Activated CD4-positive, alpha-beta T cell treated with anti-CD3 and anti-CD28 coated beads, Interleukin-2, Interleukin-6, amounts not matched to agents 100 ng/mL and 50 ng/mL, durations not matched to agents 16 hours and 8 hours (primary cell): ENCODE data around the gene MRPL23.

Source experiments
- DNase-seq: peaks from one replicate; pipeline ENCODE4 v3.0.0-alpha.2; 2020

MRPL23 gene

GRCh38 chr11:1959786-1960185 is 12.7 kb downstream of the MRPL23 start:
- no peak for DNase-seq

GRCh38 chr11:1963864-1964263 is 16.7 kb downstream of the MRPL23 start:
- DNase-seq = no peak

- DNase-seq = no peak
Observed at GRCh38 chr11:1964348-1964747, 17.2 kb downstream of the MRPL23 start.

- DNase-seq = no peak
Observed at GRCh38 chr11:1964955-1965354, 17.8 kb downstream of the MRPL23 start.

DNA sequence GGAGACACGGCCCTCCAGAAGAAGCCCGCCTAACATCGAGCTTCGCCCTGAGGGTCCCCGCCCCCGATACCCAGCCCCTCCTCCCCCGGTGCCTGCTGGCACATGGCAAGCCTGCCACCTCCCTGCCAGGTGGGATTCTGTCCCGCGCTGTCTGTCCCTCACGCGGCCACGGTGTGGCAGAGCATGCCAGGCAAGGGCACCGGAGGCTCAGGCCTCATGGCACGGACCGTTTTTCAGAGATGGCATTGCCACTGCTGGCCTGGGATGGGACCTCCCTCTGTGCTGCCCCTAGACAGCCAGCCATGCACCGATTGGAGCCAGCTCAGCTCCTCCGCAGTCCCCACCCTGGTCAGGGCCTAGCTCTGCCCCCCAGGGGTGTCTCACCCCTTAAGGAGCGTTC is 19.4 kb downstream of the MRPL23 start:
- no peak for DNase-seq

- no peak for DNase-seq
Observed at GRCh38 chr11:1967641-1968225, 20.6 kb downstream of the MRPL23 start.

GRCh38 chr11:1968454-1969002 is 21.4 kb downstream of the MRPL23 start:
- DNase-seq = no peak

DNA sequence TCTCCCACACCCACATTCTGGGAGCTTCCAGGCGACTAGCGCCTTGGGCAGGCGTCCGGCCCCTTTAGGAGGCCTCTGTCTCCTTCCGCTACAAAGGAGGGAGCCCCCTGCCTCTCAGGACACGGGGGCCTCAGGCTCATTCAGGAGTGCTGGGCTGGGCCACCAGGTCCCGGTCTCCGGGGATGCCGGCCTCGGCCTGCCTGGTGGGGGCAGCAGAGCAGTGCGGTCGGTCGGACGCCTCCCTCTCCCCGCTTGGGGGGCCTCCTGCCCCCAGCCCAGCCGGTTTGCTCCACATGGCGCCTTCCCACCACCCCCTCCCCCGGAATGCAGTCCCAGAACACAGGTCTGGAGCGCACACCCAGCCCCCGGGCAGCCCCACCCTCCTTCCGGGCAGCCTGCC is 21.9 kb downstream of the MRPL23 start:
- DNase-seq = no peak

DNA sequence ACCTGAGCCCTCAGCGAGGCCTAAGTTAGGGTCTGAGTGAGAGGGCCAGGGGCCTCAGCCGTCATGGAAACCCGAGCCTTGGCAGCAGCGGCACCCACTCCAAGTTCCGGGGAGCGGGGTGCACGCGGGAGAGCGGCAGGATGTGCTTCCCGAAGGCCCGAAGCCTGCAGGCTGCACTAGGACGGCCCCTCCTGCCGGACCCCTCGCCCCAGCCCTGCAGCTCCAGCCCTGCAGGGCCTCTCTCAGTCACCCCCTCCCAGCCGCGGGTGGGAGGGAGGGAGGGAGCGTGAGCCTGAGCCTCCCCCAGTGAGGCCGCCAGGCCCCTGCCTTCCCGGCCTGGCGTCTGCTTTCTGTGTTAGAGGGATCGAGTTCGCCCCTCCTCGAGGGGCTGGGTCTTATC is 22.6 kb downstream of the MRPL23 start:
- no peak for DNase-seq

DNA sequence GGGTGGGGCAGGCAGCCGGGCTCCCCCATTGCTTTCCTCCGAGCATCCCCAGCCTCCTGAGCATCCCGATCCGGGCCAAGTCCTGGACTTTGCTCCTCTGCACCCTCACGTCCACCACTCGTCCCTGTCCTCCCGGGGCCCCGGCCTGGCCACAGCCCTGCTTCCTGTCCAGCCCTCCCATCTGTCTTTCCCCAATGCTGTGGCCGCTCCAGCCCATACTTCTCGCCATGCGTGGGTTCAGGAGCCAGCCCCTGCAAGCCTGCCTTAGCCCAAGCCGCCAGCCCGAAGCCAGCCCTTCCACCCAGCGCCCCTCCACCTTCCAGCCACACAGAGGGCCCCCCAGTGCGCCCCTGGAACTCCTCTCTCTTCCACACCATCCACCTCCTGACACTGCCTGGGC is 23.8 kb downstream of the MRPL23 start:
- DNase-seq = no peak

DNA sequence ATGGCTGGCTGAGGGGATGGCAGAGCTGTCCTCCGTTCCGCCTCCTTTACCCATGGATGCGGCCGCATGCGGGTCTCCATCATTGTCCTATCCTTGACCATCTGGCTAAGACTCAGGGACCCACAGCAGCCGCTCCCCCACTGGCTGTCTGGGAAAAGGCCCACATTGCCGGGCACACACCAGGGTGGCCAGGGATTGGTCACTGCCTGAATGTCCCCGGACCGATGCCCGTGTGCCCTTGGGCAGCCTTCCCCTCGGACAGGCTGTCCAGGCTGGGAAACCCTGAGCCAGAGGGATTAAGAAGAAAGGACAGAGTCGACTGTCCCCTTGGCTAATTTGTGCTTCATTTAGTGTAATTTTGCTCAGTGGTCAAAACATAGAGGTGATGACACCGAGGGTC is 28.1 kb downstream of the MRPL23 start:
- no peak for DNase-seq

DNA sequence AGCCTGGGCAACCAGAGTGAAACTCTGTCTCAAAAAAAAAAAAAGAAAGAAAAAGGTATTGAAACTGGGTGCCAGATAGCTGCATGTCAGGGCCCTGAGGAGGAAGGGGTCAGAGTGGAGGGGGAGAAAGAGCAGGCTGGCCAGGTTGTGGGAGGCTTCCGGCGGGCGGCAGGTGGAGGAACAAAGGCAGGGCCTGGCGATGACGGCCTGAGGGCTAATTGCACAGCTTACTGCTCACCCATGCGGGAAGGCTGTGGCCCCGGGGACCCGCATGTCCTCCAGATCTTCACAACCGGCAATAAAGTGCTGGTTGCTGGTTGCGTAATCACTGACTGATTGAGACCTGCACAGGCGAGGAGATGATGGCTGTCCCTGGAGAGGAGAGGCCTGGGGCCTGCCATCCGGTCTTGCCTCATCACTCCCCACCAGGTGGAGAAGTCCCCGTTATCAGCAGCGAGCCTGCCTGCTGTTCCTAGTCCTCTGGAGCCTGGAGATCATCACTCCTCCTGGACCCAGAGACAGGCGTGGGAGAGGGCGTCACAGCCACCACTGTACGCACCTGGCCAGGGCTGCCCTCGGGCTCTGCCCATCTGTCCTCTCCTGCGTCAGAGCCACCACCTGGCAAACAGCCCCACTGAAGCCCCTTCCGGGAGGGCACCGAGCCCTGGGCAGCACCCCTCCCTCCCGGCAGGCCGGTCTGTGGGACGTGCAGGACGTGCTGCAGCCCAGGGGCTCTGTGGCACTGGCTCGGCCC is 31.8 kb downstream of the MRPL23 start:
- no peak for DNase-seq

DNA sequence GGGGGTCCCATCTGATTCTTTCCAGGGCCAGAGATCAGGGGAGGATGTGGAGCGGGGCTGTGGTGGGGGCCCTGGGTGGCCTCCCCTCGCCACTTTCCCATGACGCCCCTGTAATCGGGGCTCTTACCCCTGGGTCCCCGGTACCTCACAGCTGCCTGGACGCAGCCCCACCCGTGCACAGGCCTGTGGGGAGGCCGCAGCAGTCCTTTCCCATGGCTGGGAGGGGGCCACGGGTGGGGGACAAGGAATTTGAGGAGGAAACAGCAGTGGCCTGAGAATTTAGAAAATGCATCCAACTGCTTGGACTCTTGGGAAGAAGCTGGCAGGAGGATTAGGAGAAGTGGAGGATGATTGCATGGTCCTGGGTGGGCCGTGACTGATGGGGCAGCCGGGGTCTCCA is 32.5 kb downstream of the MRPL23 start:
- no peak for DNase-seq

DNA sequence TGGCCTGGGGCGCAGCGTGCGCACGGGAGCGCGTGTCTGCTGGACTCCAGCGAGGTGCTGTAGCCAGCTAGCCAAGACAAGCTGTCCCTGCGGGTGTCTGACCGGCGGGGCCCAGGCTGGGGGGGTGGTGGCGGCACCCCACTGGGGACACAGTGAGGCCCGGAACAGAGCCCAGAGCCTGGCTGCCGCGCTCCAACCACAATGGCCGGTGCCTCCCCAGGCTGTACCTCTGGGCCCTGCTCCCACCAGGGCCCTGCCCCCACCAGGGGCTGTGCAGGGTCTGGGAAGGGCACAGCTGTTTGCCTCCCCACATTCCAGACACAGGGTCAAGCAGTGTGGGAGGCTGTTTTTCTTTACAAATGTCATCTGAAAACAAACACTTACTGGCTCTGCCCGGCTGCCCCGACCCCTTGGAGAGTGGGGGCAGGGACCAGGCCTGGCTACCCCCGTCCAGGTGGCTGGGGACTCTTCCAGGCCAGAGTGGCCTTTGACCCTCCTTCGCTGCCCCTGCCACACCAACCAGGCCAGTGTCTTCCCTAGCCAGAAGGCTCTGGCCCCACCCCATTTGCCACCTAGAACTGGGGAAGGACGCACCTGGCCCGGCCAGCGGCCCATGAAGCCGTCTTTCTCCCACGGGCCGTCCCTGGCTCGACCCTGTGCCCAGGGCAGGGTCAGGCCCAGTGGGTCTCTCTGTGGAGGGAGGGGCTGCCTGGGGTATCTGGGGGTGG is 35.9 kb downstream of the MRPL23 start:
- no peak for DNase-seq

DNA sequence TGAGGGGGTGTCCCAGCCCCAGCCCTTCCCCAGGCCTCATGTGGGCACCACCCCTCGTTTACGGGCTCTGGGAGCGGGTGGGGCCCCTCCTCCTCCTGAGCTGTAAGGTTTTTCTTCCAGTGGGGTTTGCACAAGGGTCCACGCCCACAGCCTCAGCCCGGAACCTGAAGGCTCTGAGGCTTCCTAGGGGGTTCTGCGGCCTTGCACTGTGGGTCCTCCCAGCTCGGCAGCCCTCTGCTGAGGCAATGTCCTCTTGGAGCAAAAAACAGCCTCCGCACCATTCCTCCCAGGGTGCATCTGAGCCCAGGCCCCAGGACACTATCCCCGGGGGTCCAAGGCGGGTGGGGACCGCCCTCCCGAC is 36.4 kb downstream of the MRPL23 start:
- DNase-seq = no peak

- DNase-seq = no peak
Observed at GRCh38 chr11:1987024-1987423, 39.9 kb downstream of the MRPL23 start.

GRCh38 chr11:1988174-1988573 is 41.0 kb downstream of the MRPL23 start:
- no peak for DNase-seq

- no peak for DNase-seq
Observed at GRCh38 chr11:1988667-1989317, 41.7 kb downstream of the MRPL23 start.

DNA sequence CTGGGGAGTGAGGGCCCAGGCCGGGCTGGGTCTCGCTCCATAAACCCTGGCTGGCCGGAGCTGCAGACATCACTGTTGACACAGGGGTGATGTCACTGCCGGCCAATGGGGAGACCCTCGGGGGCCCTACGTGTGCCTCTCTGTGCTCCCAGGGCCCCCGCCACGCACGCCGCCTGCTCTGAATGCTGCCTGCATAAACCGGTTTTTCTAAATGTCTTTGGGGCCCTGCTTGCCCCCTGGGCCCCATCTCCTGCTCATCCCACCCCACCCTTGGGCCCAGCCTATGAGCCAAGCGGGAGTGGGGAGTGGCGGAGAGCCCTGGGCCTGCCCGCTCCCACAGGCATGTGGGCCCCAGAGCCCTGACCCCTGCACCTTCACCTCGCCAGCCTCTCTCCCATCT is 42.8 kb downstream of the MRPL23 start:
- DNase-seq = no peak

GRCh38 chr11:1990872-1991578 is 43.9 kb downstream of the MRPL23 start:
- DNase-seq = no peak

DNA sequence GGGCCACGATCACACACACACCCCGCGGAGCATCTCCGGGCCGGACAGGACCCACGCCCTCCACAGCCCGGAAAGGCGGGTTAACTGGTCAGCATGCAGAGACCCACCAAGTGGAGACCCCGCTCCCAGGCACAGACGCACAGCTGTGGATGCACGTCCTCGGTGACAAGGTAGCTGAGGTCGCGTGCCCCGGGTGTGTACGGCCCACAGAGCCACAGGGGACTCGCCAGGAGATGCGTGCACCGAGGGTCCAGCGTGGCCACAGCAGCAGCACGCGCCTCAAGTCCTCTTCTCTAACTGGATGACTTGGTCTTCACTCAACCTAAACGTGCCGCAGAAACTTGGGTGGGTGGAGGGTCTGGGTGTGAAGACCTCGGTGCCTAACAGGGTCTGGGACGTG is 45.0 kb downstream of the MRPL23 start:
- no peak for DNase-seq

DNA sequence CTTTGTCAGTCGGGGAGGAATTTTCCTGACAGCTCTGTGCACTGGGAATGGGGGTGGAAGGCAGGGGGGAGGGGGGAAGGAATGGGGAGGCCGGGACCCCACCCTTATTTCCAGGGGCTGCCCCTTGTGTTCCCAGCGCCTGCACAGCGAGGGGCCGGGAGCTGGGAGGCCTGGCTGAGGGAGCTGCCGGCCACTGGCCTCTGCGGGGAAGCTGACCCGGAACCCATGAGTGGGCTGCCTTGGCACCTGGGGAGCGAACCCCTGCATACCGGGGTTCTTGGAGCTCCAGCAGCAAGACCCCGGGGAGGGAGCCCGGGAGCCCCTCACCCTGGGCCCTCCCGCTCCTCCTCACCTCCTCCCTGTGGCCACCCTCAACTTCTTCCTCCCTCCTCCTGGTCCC is 47.0 kb downstream of the MRPL23 start:
- no peak for DNase-seq

DNA sequence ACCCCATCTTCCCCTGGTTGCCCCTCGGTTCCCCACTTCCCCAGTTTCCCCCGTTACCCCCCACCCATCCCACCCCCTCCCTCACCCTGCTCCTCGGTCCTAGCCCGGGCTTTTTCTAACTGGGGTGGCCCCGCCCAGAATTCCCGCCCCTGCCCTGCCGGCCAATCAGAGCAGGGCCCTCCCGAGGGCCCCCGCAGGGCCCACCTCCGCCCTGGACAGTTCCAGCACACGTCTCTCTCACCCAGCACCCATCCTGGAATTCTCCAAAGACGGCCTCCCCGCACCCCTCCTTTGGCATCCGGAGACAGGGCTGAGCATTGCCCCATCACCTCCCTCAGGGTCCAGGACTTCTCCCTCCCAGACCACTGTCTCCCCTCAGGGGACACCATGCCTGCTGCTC is 50.6 kb downstream of the MRPL23 start, which contains the start of gene H19:
H19 (minus strand) TSS at position 88 of the 400 bp plus-strand sequence.
- DNase-seq = no peak
